Measurements from ENCODE around the gene TTLL13.
"Not testable (repeated sequence)": the region's sequence is repeated elsewhere in the genome, so short reads cannot be mapped to it uniquely, and the experiment has no call there.

TTLL13 gene

GRCh38 chr15:90291679-90292356 lies 42.5 kb downstream of the TTLL13 start:
- no peak for DNase-seq

- DNase-seq: peak; percentile 63 to 75
Measured at GRCh38 chr15:90293040-90293810, 43.9 kb downstream of the TTLL13 start.

GRCh38 chr15:90294159-90294558 lies 44.8 kb downstream of the TTLL13 start:
- DNase-seq: no peak

GRCh38 chr15:90294601-90295269 lies 45.4 kb downstream of the TTLL13 start:
- DNase-seq: no peak

- DNase-seq: no peak
Measured at GRCh38 chr15:90295270-90295648, 45.9 kb downstream of the TTLL13 start.

GRCh38 chr15:90296316-90296884 lies 47.0 kb downstream of the TTLL13 start:
- DNase-seq: not testable (repeated sequence)

GRCh38 chr15:90297021-90297420 lies 47.7 kb downstream of the TTLL13 start:
- no peak for DNase-seq

GRCh38 chr15:90300541-90300940 lies 51.2 kb downstream of the TTLL13 start:
- no peak for DNase-seq

- peak; percentile 44 to 51 for DNase-seq
Measured at GRCh38 chr15:90300988-90301706, 51.8 kb downstream of the TTLL13 start.

GRCh38 chr15:90301707-90302300 lies 52.4 kb downstream of the TTLL13 start:
- no peak for DNase-seq

- not testable (repeated sequence) for DNase-seq
Measured at GRCh38 chr15:90305355-90305754, 56.0 kb downstream of the TTLL13 start.

GRCh38 chr15:90305932-90306331 lies 56.6 kb downstream of the TTLL13 start:
- no peak for DNase-seq

- peak; percentile 19 for DNase-seq
Measured at GRCh38 chr15:90306560-90306959, 57.2 kb downstream of the TTLL13 start.

- no peak for DNase-seq
Measured at GRCh38 chr15:90307661-90308060, 58.3 kb downstream of the TTLL13 start.

- no peak for DNase-seq
Measured at GRCh38 chr15:90309020-90309419, 59.7 kb downstream of the TTLL13 start.
